A172 (cell line): ENCODE data around the gene NRP1. TPM values are rescaled to one million over a fixed set of nuclear protein-coding genes. Genes with fewer than 3 reads are reported as not detected.
"Not testable (repeated sequence)": the region's sequence is repeated elsewhere in the genome, so short reads cannot be mapped to it uniquely, and the experiment has no call there.

Experiments used
- DNase-seq: peaks from one replicate; pipeline ENCODE4 v3.0.0-alpha.2; 2015; ENCODE audit warnings: low spot score
- total RNA-seq: library from RNA; depleted of rRNA; stranded (reverse); fragments of >200 nt; shearing (Covaris generic); gene quantifications from 2 replicates; pipeline ENCODE4 v1.2.3, GENCODE V29; 2014; rRNA removed

Gene NRP1
- 134 and 136 TPM in 2 replicates for total RNA-seq

DNA sequence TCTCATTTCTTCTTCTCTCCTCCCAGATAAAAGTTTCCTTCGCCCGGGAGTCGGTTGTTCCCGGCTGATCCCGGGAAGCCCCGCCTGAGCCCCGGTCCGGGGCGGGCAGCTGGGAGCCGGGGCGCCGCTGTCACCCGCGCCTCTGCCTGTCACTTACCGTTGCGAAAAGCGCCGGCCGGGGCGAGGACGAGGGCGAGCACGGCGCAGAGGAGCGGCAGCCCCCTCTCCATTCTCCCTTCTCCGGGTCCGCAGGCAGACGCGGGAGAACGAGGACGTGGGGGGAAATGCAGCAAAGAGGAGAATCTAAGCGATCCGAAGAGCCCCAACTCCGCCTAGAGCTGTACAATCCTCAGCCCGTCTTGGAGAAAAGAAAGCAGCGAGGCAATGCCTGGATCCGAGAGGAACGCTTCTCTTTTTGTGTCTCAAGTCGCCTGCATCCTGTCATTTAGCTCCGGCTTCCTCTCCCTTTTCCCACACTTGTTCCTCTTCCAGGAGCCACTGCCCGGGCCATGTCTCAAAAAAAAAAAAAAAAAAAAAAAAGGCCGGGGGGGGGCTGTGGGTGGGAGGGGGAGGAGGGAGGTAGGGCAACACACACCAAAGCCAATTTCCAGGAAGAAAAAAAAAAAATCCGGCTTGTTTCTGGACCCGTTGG, at the start of gene NRP1:
Gene NRP1 (minus strand): TSS at position 515 of the 652 bp plus-strand sequence. CDS start 285 bp downstream, at position 230.
- no peak for DNase-seq

DNA sequence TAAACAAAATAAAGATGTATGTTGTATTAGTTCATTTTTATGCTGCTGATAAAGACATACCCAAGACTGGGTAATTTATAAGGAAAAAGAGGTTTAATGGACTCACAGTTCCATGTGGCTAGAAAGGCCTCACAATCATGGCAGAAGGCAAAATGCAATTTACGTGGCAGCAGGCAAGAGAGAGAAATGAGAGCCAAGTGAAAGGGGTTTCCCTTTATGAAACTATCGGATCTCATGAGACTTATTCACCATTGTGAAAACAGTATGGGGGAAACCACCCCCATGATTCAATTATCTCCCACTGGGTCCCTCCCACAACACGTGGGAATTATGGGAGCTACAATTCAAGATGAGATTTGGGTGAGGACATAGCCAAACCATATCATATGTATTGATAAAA, 49.7 kb upstream of the NRP1 start:
- DNase-seq: not testable (repeated sequence)

DNA sequence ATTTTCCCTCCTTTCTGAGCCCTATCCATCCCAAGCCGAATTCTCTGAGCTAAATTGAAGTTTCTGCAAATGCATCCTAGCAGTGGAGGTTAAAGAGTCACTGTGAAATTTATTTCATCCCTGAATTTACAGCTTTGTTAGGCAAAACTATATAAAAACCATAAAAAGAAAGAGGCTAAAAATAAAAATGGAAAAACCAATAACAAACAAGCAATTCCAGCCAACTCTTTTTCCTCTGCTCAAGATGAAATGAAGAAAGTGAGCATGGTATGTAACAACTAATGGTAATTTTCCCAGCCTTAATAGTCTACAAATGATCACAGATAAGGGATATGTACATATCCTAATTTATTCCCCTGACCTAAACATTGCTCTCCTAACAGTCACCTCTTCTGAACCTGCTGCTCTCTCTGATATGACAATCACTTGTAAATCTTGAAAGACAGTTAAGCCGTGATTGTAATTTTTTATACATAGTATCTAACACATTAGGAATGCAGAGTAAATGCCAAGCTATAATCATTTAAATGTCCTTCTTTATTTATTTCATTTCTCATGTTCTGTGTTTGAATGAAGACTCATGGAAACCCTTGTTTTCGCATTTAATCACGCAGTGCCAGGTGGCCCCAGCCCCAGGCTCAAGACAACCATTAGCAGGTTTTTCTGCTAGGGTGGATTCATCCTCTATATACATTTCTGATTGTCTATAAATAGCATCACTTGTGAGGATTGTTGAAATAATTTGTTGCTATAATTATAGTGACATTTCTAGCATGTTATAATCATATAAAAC, 48.6 kb upstream of the NRP1 start:
- no peak for DNase-seq

DNA sequence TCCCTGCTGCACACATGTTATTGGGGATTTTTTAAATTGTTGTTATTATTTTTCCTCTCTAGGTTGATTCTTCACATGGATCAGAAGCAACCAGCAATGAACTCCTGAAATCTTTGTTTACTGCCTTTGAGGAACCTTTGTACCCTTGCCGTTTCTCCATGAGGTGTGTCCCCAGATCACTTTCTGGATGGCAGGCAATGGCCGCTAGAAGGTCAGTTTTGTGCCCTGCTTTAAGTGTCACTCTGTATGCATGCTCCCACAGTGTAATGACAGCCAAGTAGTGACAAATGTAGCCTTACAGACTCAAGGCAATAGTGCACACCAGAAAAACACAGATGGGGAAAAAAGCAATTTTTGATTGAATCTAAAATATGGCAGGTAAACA, 47.7 kb upstream of the NRP1 start:
- no peak for DNase-seq

DNA sequence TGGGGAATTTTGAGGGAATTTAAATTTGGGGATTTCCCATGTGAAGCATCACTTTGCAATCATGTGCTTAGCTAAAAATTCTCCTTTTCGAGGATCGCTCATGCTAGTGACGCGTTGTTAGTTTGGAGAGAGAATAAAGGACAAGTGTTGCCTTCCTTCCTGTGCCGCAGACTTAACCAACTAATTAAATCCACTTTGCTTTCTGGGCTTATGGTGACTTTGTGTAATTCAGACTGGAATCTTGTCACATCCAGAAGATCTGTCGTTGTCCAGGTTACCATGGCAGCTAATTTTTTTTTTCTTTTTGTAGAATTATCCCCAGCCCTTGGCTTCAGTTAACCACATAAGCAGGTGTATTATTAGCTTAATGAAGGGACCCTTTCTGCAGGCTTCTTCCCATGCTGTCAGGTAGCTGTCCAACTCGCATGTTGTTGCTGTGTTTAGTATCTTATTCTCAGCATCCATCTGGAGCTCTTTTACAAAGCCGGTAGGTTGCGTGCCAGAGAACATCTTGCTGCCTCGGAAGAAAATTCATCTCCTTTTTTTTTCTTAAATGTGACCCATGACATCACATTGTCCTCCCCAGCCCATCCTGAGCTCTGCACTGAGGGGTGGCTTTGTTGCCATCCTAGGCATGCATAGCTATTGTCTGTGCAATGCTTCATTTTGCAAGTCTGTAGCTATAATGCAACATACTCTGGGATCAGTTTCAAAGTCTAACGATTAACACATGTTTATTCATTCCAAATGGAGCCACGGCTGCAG, 47.2 kb upstream of the NRP1 start:
- DNase-seq: no peak

DNA sequence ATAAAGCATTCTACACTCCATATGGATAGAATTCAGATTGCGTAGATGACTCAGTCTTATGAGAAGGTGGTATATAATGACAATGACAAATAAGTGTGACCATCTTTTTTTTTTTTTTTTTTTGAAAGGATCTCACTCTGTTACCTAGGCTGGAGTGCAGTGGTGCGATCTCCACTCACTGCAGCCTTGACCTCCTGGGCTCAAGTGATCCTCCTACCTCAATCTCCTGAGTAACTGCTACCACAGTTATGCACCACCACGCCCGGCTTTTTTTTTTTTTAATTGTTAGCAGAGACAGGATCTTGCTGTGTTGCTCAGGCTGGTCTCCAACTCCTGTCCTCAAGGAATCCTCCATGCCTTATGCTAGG, 43.2 kb upstream of the NRP1 start:
- peak; percentile 53 for DNase-seq

DNA sequence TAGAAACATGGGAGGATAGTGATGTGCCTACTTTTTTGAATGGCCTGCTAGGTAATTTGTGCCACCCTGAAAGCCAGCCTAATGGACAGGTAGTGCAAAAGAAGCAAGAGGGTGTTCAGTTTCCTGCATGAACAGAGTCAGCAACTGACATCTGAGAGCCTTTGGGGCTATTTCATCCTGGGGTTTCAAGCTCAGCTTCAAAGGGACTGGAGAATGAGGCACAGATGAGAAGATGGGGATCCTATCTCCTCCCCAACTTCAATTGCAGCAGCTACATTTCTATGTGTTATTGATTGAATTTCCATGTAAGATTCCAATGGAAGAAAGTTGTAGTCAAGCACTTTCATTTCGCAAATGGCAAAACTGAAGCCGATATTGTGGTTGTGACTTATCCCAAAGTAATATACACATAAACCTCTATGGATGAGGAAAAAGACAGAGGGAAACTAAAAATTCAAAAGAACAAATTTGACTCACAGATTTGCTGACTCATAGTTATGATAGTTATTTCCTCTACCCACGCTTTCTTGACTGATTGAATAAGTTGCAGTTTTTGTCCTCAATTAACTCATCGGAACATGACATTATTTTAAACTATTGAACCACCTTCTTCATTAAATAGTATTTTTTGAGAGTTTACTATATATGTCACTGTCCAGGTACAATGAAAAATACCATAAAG, 42.6 kb upstream of the NRP1 start:
- DNase-seq: peak; percentile 55

DNA sequence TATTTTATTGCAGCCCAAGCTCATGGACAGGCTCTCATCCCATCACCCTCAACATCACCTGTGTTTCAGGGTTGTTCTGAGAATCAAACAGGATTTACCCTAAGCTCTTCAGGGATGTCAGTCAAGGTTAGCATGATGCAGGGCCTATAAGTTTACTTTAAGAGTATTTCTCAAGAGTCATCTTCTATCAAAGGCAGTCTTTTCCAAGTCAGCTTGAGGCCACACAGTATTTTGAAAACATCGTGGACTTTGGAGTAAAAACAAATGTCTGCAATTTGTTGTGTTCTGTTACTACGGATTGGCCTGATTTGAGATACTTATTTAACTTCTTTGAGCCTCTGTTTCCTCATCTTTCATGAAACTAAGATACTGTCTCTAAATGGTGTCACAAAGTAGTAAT, 42.0 kb upstream of the NRP1 start:
- no peak for DNase-seq

DNA sequence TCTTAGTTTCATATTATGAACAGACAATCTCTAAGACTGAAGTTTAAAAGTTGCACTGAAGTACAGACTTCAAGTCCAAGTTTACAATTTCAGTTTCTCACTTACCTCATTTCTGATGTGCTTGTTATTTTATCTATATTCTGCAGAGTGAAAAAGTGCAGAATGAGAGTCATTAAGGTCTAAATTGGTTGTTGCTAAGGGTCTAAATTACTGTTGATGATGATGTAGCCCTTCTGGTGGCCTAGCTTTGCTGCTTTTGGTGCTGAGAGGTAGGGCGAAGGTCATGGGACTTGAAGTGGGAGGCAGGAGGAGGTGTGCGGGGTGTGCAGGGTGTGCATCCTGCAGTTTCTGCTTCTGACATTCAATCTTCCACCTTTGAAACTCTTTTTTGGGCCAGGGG, 38.8 kb upstream of the NRP1 start:
- no peak for DNase-seq

DNA sequence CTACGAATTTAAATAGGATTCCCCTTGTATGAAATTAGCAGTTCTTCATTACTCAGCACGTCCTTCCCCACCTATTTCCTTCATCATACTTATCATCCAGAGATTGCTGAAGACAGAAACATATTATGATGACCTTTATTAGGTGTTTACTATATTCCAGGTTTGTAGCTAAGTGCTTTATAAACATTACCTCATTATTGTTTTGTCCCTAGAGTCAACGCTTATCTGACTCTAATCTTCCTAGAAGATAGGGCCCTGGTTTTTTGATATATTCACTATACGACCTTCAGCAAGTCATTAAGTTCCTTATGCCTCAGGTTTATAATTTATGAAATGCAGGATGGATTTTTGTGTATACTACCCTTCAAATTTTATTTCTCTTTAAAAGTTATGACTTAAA, 36.8 kb upstream of the NRP1 start:
- no peak for DNase-seq

DNA sequence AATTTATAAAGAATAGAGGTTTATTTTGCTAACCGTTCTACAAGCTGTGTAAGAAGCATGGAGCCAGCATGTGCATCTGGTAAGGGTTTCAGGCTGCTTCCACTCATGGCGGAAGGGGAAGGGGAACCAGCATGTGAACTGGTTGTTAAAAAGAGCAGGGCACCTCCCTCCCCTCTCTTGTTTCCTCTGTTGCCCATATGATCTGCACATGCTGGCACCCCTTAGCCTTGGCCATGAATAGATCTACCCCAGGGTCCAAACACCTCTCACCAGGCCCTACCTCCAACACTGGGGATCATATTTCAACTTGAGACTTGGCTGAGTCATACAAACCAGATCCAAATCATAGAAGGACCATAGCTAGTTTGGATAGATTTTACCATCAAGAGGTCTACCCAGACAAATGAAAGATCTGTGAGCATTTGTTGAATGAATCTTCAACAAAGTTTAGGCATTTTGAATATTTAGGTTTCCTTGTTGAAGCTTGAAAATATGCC, 36.0 kb upstream of the NRP1 start:
- no peak for DNase-seq

DNA sequence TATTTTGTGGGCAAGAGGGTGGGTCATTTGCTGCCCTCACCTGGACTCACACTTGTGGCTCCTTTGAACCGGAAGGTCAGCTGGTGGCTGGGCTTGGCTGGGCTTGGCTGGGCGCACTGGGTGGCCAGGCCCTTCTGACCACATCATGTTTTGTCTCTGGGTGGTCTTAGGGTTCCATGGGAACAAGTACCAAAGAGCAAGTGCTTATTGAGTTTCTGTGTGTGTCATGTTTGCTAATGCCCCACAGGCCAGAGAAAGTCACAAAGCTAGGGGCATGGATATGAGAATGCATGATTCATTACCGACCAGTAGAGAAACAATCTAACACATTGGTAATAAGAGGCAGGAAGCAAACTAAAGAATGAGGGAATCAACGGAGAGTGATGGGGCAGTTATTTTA, 33.6 kb upstream of the NRP1 start:
- DNase-seq: no peak

DNA sequence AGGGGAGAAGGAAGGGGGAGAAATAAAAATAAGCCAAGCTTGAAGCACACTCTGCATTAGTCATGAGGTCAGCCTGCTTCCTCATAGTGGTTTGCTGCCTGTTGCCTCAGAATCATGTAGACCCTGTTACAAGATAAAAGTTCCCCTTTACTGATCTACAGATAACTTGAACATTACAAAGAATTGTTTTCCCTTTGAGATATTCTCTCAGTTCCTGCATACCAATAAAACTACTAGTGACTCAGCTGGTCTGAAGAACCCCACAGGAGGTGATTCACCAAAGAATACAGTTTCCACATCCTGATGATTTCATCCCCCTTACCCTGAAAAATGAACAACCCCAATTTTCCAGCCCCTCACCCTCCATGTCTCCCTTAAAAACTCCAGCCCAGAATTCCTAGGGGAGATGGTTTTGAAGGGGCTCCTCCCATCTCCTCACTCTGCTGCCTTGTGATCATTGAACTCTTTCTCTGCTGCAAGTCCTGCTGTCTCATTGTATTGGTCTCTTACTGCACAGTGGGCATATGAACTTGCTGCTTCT, 31.5 kb upstream of the NRP1 start:
- DNase-seq: peak; percentile 96

DNA sequence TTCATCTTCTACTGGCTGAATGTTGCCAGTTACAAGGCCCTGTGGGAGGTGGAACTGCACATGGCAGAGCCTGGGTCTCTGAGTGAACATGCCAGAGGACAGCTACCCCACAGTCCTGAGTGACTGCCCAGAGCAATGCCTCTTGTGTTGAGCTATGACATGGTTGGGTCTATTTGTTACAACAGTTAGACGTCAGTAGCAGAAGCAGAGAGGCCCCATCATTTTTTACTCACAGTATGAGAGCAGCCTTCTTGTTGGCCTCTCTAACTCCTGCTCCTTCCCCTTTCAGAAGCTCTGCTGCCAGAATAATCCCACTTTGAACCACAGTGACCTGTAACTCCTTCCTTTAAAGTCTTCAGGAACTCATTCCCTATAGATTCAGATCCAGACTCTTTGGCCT, 30.8 kb upstream of the NRP1 start:
- no peak for DNase-seq

DNA sequence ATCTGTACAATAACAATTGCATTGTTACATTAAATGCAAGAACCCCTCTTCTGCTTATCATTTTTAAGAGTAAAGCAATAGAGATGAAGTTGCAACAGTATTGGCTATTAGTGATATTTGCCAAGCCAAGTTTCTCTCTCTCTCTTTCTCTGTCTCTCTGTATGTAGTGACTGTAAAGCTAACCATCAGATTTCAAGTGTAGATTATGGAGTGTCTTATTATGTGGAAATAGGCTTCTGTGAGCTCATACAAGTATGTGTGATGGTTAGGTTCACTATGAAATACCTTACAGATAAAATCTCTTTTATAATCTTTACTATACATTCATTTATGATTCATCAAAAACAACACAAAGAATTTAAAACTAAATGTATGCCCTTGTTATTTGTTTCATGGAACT, 28.6 kb upstream of the NRP1 start:
- no peak for DNase-seq

DNA sequence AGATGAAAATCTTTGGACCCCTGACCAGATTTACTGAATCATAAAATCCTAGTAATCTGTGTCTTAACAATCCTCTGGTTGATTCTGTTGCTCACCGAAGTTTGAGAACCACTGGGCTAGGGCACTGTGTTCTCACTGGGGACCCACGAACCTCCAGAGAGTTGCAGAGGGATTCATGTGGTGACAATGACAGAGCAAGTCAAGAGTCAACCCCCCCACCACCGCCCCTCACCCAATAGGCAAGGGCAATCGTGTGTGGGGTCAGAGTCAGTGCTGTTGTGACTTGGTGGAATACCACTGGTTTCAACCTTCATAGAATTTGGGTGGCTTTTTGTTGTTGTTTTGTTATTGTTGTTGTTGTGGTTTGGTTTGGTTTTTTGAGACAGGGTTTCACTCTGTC, 23.5 kb upstream of the NRP1 start:
- no peak for DNase-seq

DNA sequence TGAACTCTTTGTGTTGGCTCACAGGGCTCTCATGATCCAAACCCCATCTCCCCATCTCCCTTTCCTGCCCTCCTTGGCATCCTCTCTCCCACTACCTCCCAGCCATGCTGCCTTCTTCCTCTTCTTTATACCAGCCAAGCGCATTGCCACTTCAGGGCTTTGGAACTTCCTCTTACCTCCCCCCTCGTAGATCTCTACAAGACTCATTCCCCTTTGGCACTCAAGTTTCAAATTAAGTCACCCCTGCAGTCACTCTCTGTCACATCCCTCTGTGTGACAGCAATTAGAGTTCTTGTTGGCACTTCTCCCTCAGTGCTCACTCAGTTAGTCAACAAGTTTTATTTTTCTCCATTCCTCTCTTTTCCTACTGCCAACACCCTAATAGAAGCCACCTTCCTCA, 20.8 kb upstream of the NRP1 start:
- DNase-seq: no peak

DNA sequence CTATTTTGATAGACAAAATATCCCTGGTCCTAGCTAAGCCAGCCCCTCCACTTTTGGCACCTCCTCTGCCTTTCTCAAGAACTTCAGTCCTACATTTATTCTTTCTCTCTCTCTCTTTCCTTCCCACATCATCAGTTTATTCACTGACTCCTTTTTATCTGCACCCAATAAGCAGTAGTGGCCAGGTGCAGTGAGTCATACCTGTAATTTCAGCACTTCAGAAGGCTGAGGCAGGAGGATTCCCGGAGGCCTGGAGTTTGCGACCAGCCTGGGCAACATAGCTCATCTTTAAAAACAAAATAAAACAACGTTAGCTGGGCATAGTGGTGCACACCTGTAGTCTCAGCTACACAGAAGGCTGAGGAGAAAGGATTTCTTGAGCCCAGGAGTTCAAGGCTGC, 19.4 kb upstream of the NRP1 start:
- DNase-seq: peak; percentile 17

DNA sequence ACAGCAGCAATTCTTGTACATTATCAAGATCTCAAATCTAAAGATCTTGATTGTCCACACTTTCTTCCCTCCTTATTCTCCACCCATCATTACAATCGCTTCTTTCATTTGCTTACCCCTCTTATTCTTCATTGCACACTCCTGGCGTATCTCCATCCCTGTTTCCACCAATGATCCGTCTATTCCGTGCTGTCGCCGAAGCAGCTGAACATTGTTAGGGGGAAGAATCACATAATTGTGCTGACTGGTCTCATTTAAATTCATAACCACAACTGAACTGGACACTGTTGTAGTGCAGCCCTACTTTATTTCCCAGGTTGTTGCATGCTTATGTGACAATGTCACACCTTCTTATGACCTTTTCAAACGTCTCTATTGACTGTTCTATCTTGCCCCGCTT, 18.9 kb upstream of the NRP1 start:
- no peak for DNase-seq

DNA sequence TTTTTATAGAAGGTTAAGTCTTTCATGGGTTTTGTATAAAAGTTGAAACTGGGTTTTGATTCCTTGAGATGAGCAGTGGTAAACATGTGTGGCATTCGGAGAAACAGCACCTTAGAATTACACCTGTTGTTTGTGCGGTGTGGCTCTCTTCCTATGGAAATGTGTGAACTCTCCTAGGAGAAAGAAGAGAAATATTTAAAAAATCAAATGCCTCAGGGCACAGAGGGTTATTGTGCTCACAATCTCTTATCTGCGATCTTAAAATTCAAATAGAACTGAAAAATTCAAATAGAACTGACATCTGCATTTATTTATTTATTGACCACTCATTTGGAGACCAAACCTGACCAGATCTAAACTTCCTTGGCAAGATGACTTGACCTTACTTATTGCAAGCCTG, 18.1 kb upstream of the NRP1 start:
- DNase-seq: no peak

DNA sequence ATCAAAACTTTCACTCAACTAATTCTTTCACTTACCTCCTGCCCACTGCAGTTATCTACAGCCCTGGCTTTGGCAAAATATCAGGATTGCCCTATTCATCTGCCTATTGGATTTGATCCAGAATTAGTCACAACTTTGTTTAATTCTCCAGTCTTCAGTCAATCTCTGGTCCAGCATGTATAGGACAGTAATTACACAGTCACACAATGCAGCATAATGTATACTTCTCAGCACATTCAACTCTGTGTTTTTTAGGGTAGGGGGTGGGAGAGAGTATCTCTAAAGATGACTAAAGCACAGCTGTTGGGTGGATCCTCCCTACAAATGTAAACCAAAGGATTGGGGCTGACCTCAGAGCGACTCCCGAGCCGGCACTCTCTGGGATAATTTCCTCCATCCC, 17.7 kb upstream of the NRP1 start:
- peak; percentile 71 for DNase-seq

DNA sequence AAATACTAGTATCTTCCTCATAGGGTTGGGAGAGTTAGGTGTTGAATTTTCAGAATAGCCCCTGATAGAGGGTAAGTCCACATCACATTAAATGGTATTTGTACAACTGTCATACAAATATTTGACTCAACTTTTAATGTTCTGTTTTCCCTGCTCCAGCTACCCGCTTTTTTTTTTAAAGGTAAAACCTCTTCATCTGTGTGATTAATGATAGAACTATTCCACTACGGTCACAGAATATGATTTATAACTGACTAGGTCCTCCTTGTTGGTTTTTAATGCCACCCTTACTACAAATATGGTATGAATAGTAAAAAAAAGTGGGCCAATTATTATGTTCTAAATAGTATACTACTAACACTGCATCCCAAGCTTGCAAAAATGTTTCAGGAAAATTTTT, 15.6 kb upstream of the NRP1 start:
- DNase-seq: no peak
